Mesothelial cell of epicardium (in vitro differentiated cells): Measurements from ENCODE around the gene TXNDC11. TPM values are rescaled to one million over a fixed set of nuclear protein-coding genes. Genes with fewer than 3 reads are reported as not detected.

Experiments used
- DNase-seq, 2 experiments: peaks; one replicate each; pipeline ENCODE4 v3.0.0; 2021; ENCODE audit warnings: low spot score in 2 of 2; ENCODE audit not compliant: unreplicated experiment in 2 of 2
- H3K27ac Mint-ChIP-seq: 2 replicates; pipeline ENCODE4 v1.8.0; 2021; ENCODE audit warnings: mixed read lengths
- H3K27me3 Mint-ChIP-seq: 2 replicates; pipeline ENCODE4 v1.8.0; 2021; ENCODE audit warnings: low read depth, mixed read lengths
- H3K36me3 Mint-ChIP-seq: 2 replicates; pipeline ENCODE4 v1.8.0; 2021; ENCODE audit warnings: mixed read lengths
- H3K4me1 Mint-ChIP-seq: 2 replicates; pipeline ENCODE4 v1.8.0; 2021; ENCODE audit warnings: mixed read lengths
- H3K4me3 Mint-ChIP-seq: 2 replicates; pipeline ENCODE4 v1.8.0; 2021; ENCODE audit warnings: mild to moderate bottlenecking, moderate library complexity, mixed read lengths
- H3K9me3 Mint-ChIP-seq: 2 replicates; pipeline ENCODE4 v1.8.0; 2021; ENCODE audit warnings: mixed read lengths
- CTCF ChIP-seq: fragments of 200-600 bp; sonication (generic); IDR thresholded peaks from one replicate; pipeline ENCODE4 v1.5.0; 2021; ENCODE audit warnings: antibody characterized with exemption; ENCODE audit not compliant: unreplicated experiment
- total RNA-seq: library from RNA; stranded (reverse); gene quantifications from 3 replicates; pipeline ENCODE4 v1.2.1, GENCODE V29; 2021

Gene TXNDC11
- total RNA-seq, 1 donor from 2014 or later = 27.5 TPM

GRCh38 chr16:11783319-11784037 lies 40.8 kb upstream of the TXNDC11 start:
- Mint-ChIP-seq H3K36me3 (peaks cover 10% of the 10 kb centered on the region), H3K4me3 (peak overlapping the region; percentile 20), H3K27me3 (no peaks in the 10 kb centered on the region), H3K9me3 (no peaks in the 10 kb centered on the region), H3K27ac (peak overlapping the region; percentile 97), H3K4me1 (peaks cover 33% of the 10 kb centered on the region)
- no peak for DNase-seq
- no peak for TF ChIP-seq CTCF

- Mint-ChIP-seq H3K27me3 (no peaks in the 10 kb centered on the region), H3K4me1 (peaks cover 33% of the 10 kb centered on the region), H3K9me3 (no peaks in the 10 kb centered on the region), H3K4me3 (no peak overlapping the region), H3K27ac (peak overlapping the region; percentile 95), H3K36me3 (peaks cover 8% of the 10 kb centered on the region)
- DNase-seq = no peak
- TF ChIP-seq CTCF = no peak
These were observed 39.1 kb upstream of the TXNDC11 start for GRCh38 chr16:11781773-11782172.

- Mint-ChIP-seq H3K4me1 (peaks cover 33% of the 10 kb centered on the region), H3K36me3 (peaks cover 8% of the 10 kb centered on the region), H3K27ac (peak overlapping the region; percentile 95), H3K4me3 (no peak overlapping the region), H3K9me3 (no peaks in the 10 kb centered on the region), H3K27me3 (no peaks in the 10 kb centered on the region)
- no peak for DNase-seq
- no peak for TF ChIP-seq CTCF
These were observed 38.5 kb upstream of the TXNDC11 start for GRCh38 chr16:11780991-11781680.

GRCh38 chr16:11779074-11779473 lies 36.4 kb upstream of the TXNDC11 start:
- H3K27me3 Mint-ChIP-seq = no peaks in the 10 kb centered on the region
- H3K4me3 Mint-ChIP-seq = no peak overlapping the region
- H3K9me3 Mint-ChIP-seq = no peaks in the 10 kb centered on the region
- DNase-seq = no peak
- peaks cover 11% of the 10 kb centered on the region for H3K36me3 Mint-ChIP-seq
- no peak for TF ChIP-seq CTCF
- H3K4me1 Mint-ChIP-seq = peaks cover 31% of the 10 kb centered on the region
- H3K27ac Mint-ChIP-seq = no peak overlapping the region

- no peaks in the 10 kb centered on the region for H3K9me3 Mint-ChIP-seq
These were observed 31.5 kb upstream of the TXNDC11 start for GRCh38 chr16:11774065-11774626.

More at GRCh38 chr16:11774065-11774626, 31.5 kb upstream of the TXNDC11 start:
- no peak overlapping the region for H3K4me3 Mint-ChIP-seq
- DNase-seq = no peak
- H3K36me3 Mint-ChIP-seq = peaks cover 28% of the 10 kb centered on the region
- H3K27ac Mint-ChIP-seq = peak overlapping the region; percentile 25
- no peaks in the 10 kb centered on the region for H3K4me1 Mint-ChIP-seq
- TF ChIP-seq CTCF = no peak
- no peaks in the 10 kb centered on the region for H3K27me3 Mint-ChIP-seq
